ENCODE data around the gene HEXA. TPM values are rescaled to one million over a fixed set of nuclear protein-coding genes. Genes with fewer than 3 reads are reported as not detected.

Gene HEXA
- total RNA-seq (151 and 154 TPM in 2 replicates), polyA plus RNA-seq (182 and 186 TPM in 2 replicates), polyA minus RNA-seq (48.2 and 71.8 TPM in 2 replicates)
- total RNA-seq (2013), result 119 TPM

DNA sequence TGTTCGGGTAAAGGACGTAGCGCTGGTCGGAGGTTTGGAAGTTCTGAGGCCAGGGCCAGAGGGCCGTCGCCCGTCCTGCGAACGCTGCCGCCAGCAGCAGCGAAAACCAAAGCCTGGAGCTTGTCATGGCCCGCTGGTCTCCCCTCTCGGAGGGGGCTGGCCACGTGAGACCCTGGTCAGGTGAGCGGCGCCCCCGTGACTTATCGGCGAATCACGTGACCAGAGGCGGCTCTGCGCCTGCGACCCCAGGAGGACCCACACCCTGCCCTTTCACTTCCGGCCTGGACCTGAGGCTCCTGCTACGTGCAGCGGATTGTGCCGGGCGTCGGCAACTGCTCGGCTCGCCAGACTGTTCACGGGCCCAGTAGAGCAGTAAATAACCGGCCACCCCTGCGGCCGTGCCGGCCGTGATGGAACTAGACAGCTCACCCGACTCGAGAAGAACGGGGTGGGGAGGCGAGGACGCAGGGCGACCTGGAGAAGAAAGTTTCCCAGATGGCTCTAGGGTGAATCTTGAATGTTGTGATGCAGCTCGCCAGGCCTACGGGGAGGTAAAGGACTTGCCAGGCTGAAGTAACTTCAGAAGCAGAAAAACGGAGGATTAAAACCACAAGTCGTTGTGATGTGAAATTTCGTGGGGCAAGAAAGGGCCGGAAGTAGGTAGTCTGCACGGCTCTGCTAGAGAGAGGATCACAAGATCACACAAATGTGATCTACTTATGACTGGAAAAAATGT is at the start of gene HEXA:
TSS of gene HEXA (minus strand) at position 169 of the 736 bp plus-strand sequence. CDS start at position 127, 42 bp downstream.
- Histone ChIP-seq H3K9ac (ENCODE audit: low read length) (peak within 1 kb of the TSS; percentile 86), H3K36me3 (replicated peaks in 1 of 2; ENCODE audit: control extremely low read depth in 1 of 2, control insufficient read depth in 1 of 2, extremely low read depth in 1 of 2, insufficient read depth in 2 of 2, low read length in 1 of 2) (peaks cover 0 to under 1% of the 10 kb centered on the region in 2 experiments), H3K4me3 (ENCODE audit: control extremely low read depth in 1 of 5, extremely low read depth in 1 of 5, insufficient read depth in 1 of 5, low read depth in 2 of 5, low read length in 4 of 5) (peak within 1 kb of the TSS; percentile 72 to 92 (median 85)), H2AFZ (ENCODE audit: insufficient read depth, low read depth, low read length, poor library complexity, severe bottlenecking) (peak within 1 kb of the TSS; percentile 85), H3K9me3 (ENCODE audit: control extremely low read depth in 1 of 3, control insufficient read depth in 2 of 3, insufficient read depth in 1 of 3, low read length in 2 of 3) (no peaks in the 10 kb centered on the region), H3K4me1 (ENCODE audit: control insufficient read depth in 2 of 2, insufficient read depth in 2 of 2, low read length in 2 of 2) (peaks cover 44 to 46% of the 10 kb centered on the region in 2 donors), H3K4me2 (replicated peaks; ENCODE audit: low read depth, low read length, poor library complexity, severe bottlenecking) (peak within 1 kb of the TSS; percentile 80), H3K27me3 (replicated peaks in 1 of 4; ENCODE audit: control extremely low read depth in 1 of 4, control insufficient read depth in 3 of 4, insufficient read depth in 4 of 4, low read length in 3 of 4) (no peaks in the 10 kb centered on the region), H3K27ac (ENCODE audit: low read length in 2 of 2) (peak within 1 kb of the TSS; percentile 85 to 95), H3K79me2 (ENCODE audit: control insufficient read depth, insufficient read depth, low read length) (peaks cover 55% of the 10 kb centered on the region), H4K20me1 (ENCODE audit: control insufficient read depth, insufficient read depth, low read length, poor library complexity, severe bottlenecking) (peaks cover 9% of the 10 kb centered on the region)
- Mint-ChIP-seq H3K27me3 (no peaks in the 10 kb centered on the region), H3K4me3 (peak within 1 kb of the TSS; percentile 98), H3K4me1 (peaks cover 54% of the 10 kb centered on the region), H3K9me3 (ENCODE audit: insufficient read depth) (no peaks in the 10 kb centered on the region), H3K27ac (peak within 1 kb of the TSS; percentile 100)
- under 1% methylated on average over 49 of the region's 50 CpGs for WGBS (ENCODE audit: insufficient coverage)
- CTCF ChIA-PET, result interaction anchor here (0.7 to 1.9 kb wide), 9 partner anchors 9 to 295 kb away, joined by 3 to 9 read pairs (median 4); partner anchors contain the start of gene ARIH1
- POLR2A ChIA-PET, result interaction anchor here (0.8 to 2.4 kb wide), 5 partner anchors 56 to 258 kb away, joined by 3 to 7 read pairs (median 5); partner anchors contain the start of genes CELF6, MYO9A and SENP8
- intact Hi-C loops (cut with micrococcal nuclease), result loop anchor here (1.0 to 10.0 kb wide), 7 partner anchors 55 to 1259 kb away; partner anchors contain the start of genes ARIH1, BBS4, CELF6 and HIGD2B
- TF ChIP-seq, protein P1, sequence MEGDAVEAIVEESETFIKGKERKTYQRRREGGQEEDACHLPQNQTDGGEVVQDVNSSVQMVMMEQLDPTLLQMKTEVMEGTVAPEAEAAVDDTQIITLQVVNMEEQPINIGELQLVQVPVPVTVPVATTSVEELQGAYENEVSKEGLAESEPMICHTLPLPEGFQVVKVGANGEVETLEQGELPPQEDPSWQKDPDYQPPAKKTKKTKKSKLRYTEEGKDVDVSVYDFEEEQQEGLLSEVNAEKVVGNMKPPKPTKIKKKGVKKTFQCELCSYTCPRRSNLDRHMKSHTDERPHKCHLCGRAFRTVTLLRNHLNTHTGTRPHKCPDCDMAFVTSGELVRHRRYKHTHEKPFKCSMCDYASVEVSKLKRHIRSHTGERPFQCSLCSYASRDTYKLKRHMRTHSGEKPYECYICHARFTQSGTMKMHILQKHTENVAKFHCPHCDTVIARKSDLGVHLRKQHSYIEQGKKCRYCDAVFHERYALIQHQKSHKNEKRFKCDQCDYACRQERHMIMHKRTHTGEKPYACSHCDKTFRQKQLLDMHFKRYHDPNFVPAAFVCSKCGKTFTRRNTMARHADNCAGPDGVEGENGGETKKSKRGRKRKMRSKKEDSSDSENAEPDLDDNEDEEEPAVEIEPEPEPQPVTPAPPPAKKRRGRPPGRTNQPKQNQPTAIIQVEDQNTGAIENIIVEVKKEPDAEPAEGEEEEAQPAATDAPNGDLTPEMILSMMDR (IDR thresholded peaks at IDR 0.05), result no peak
- TF ChIP-seq EZH2 (IDR thresholded peaks at IDR 0.05; ENCODE audit: borderline replicate concordance, insufficient read depth, low read depth, low read length, poor library complexity, severe bottlenecking), result no peak
- ATAC-seq (ENCODE audit: low read depth), result peak; percentile 85
- DNase-seq, result peak; percentile 98

DNA sequence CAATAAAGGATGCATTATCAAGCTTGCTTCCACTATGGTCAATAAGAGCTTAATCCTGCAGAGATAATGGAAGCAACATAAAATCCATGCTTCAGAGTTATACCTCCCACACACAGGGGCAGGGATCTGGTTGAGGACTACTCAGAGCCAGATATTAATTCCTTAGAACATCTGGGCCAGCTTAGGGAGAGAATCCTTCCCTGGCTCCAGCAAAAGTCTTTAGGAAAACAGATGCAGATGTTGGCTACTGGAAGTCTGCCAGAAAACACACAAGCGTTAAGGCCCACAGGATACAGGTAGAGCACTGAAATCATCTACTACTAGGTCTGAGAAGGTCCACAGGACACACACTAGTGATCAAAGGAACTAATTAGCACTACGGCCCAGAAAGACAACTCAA is 47.4 kb upstream of the HEXA start:
- H3K27me3 ChIP-seq (replicated peaks in 1 of 4; ENCODE audit: control extremely low read depth in 1 of 4, control insufficient read depth in 3 of 4, insufficient read depth in 4 of 4, low read length in 3 of 4), result no peaks in the 10 kb centered on the region
- Mint-ChIP-seq H3K27me3 (no peaks in the 10 kb centered on the region), H3K27ac (no peak overlapping the region), H3K4me3 (no peak overlapping the region), H3K4me1 (peaks cover 6% of the 10 kb centered on the region), H3K9me3 (ENCODE audit: insufficient read depth) (peaks cover 21% of the 10 kb centered on the region)
- no peak overlapping the region for H3K27ac ChIP-seq (ENCODE audit: low read length in 2 of 2)
- DNase-seq (no peak), ATAC-seq (ENCODE audit: low read depth) (no peak)
- POLR2A ChIA-PET, result no interaction called here
- H3K9me3 ChIP-seq (ENCODE audit: control extremely low read depth in 1 of 3, control insufficient read depth in 2 of 3, insufficient read depth in 1 of 3, low read length in 2 of 3), result peaks cover 0 to 24% (median 11%) of the 10 kb centered on the region in 3 donors
- TF ChIP-seq EZH2 (IDR thresholded peaks at IDR 0.05; ENCODE audit: borderline replicate concordance, insufficient read depth, low read depth, low read length, poor library complexity, severe bottlenecking), result no peak
- TF ChIP-seq, protein P1 (IDR thresholded peaks at IDR 0.05), result no peak
- no peaks in the 10 kb centered on the region for H4K20me1 ChIP-seq (ENCODE audit: control insufficient read depth, insufficient read depth, low read length, poor library complexity, severe bottlenecking)
- intact Hi-C loops (cut with micrococcal nuclease), result no loop called here
- WGBS (ENCODE audit: insufficient coverage), result 100% methylated on average over 2 of the region's 2 CpGs
- CTCF ChIA-PET, result no interaction called here
- peaks cover 0 to 4% of the 10 kb centered on the region in 2 donors for H3K4me1 ChIP-seq (ENCODE audit: control insufficient read depth in 2 of 2, insufficient read depth in 2 of 2, low read length in 2 of 2)
- H3K4me2 ChIP-seq (replicated peaks; ENCODE audit: low read depth, low read length, poor library complexity, severe bottlenecking), result no peak overlapping the region
- no peak overlapping the region for H2AFZ ChIP-seq (ENCODE audit: insufficient read depth, low read depth, low read length, poor library complexity, severe bottlenecking)
- no peak overlapping the region for H3K9ac ChIP-seq (ENCODE audit: low read length)
- H3K4me3 ChIP-seq (ENCODE audit: control extremely low read depth in 1 of 5, extremely low read depth in 1 of 5, insufficient read depth in 1 of 5, low read depth in 2 of 5, low read length in 4 of 5), result no peak overlapping the region
- H3K79me2 ChIP-seq (ENCODE audit: control insufficient read depth, insufficient read depth, low read length), result no peaks in the 10 kb centered on the region
- no peaks in the 10 kb centered on the region for H3K36me3 ChIP-seq (replicated peaks in 1 of 2; ENCODE audit: control extremely low read depth in 1 of 2, control insufficient read depth in 1 of 2, extremely low read depth in 1 of 2, insufficient read depth in 2 of 2, low read length in 1 of 2)
